Caco-2 (cell line): ENCODE results near the gene NOP10. TPM values are rescaled to one million over a fixed set of nuclear protein-coding genes. Genes with fewer than 3 reads are reported as not detected.

Experiments
- BruUV-seq: library from RNA; stranded (reverse); fragments of 400-500 nt; replicated peaks from 2 replicates; lab custom pipeline; 2021; lab: Mats Ljungman, UMichigan
- CTCF ChIA-PET: fragments of 300-600 bp; sonication (Branson Sonifier 250); formaldehyde crosslinking; loops from one replicate; lab custom pipeline; 2022; ENCODE audit warnings: antibody characterized with exemption; lab: Charles Lee
- POLR2A ChIA-PET: fragments of 300-600 bp; sonication (Branson Sonifier 250); formaldehyde crosslinking; loops from one replicate; lab custom pipeline; 2022; ENCODE audit warnings: antibody characterized with exemption; lab: Charles Lee
- DNase-seq, 2 experiments: peaks; one replicate each; pipeline versions ENCODE4 v3.0.0 to v3.0.0-alpha.2; 2020 to 2022
- H3K27me3 ChIP-seq: replicated peaks from 2 replicates; pipeline ENCODE4 v1.6.0; 2011; ENCODE audit warnings: low read length; ENCODE audit not compliant: control insufficient read depth, insufficient read depth
- H3K36me3 ChIP-seq: 2 replicates; pipeline ENCODE4 v1.5.1; 2011; ENCODE audit warnings: low read length; ENCODE audit not compliant: control insufficient read depth, insufficient read depth
- H3K4me1 ChIP-seq: fragments of 250-450 bp; sonication (Bioruptor Pico); 2 replicates; pipeline ENCODE4 v1.5.1; 2020; ENCODE audit warnings: mild to moderate bottlenecking
- H3K4me3 ChIP-seq: 2 replicates; pipeline ENCODE4 v1.5.1; 2011; ENCODE audit warnings: low read depth, mild to moderate bottlenecking, control low read depth, low read length
- H3K9me3 ChIP-seq: fragments of 250-450 bp; sonication (Bioruptor Pico); 2 replicates; pipeline ENCODE4 v1.5.1; 2020; ENCODE audit warnings: mild to moderate bottlenecking, moderate library complexity
- H3K27ac Mint-ChIP-seq: one replicate; pipeline ENCODE4 v1.8.0; 2022; ENCODE audit warnings: mixed read lengths; ENCODE audit not compliant: unreplicated experiment
- H3K27me3 Mint-ChIP-seq: one replicate; pipeline ENCODE4 v1.8.0; 2022; ENCODE audit warnings: mixed read lengths; ENCODE audit not compliant: insufficient read depth, unreplicated experiment
- H3K36me3 Mint-ChIP-seq: one replicate; pipeline ENCODE4 v1.8.0; 2022; ENCODE audit warnings: mild to moderate bottlenecking, mixed read lengths; ENCODE audit not compliant: insufficient read depth, unreplicated experiment
- H3K4me1 Mint-ChIP-seq: one replicate; pipeline ENCODE4 v1.8.0; 2022; ENCODE audit warnings: low read depth, mixed read lengths; ENCODE audit not compliant: unreplicated experiment
- H3K4me3 Mint-ChIP-seq: one replicate; pipeline ENCODE4 v1.8.0; 2022; ENCODE audit warnings: mild to moderate bottlenecking, moderate library complexity, mixed read lengths; ENCODE audit not compliant: unreplicated experiment
- H3K9me3 Mint-ChIP-seq: one replicate; pipeline ENCODE4 v1.8.0; 2022; ENCODE audit warnings: mixed read lengths; ENCODE audit not compliant: unreplicated experiment
- intact Hi-C: fragments of 100-400 bp; cut with micrococcal nuclease; formaldehyde crosslinking; loops from one replicate; pipeline ENCODE4 v1.10.0; 2022; ENCODE audit not compliant: unreplicated experiment
- microRNA-seq: library from miRNA; unstranded; fragments of <30 nt; microRNA quantifications from one replicate; pipeline ENCODE4 v1.2.0, GENCODE V29; 2022
- total RNA-seq: library from RNA; stranded (reverse); gene quantifications from 2 replicates; pipeline ENCODE4 v1.2.3, GENCODE V29; 2022
- TF ChIP-seq, protein P1 (sequence below), 2 experiments: fragments of 200-600 bp in 1 of 2; IDR thresholded peaks; 1 replicate in 1 of 2; 2 replicates in 1 of 2; pipeline versions ENCODE4 v1.5.1 to v1.8.0; 2011 to 2022; ENCODE audit warnings: antibody characterized with exemption in 1 of 2, control low read depth in 1 of 2, inconsistent platforms in 1 of 2, low read depth in 1 of 2, low read length in 1 of 2, mild to moderate bottlenecking in 1 of 2, moderate library complexity in 1 of 2; ENCODE audit not compliant: insufficient read depth in 1 of 2, severe bottlenecking in 1 of 2, unreplicated experiment in 1 of 2

NOP10 gene
- total RNA-seq, 1 experiment from 2014 or later = 171 TPM

DNA sequence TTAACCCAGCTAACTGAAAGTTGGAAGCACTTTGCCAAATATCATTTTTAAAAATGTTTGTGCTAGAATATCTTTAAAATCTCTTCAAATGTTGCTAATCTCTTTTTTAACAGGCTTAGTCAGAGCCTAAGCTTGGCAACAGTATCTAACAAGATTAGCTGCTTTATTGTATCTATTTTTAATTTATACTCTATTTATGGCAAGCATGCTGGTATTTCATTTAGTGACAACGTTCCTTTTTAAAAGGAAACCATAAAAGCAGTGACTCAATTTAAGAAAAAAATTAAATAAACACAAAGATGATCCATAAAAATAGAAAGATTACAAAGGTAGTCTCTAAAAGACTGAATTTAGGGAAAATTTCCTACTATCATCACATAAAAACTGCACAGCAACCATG, 45.9 kb downstream of the NOP10 start:
- POLR2A ChIA-PET = no interaction called here
- H3K27me3 ChIP-seq = no peaks in the 10 kb centered on the region
- no peaks in the 10 kb centered on the region for H3K9me3 Mint-ChIP-seq
- no peak overlapping the region for H3K27ac Mint-ChIP-seq
- H3K27me3 Mint-ChIP-seq = no peaks in the 10 kb centered on the region
- CTCF ChIA-PET = no interaction called here
- H3K36me3 ChIP-seq = no peaks in the 10 kb centered on the region
- no peaks in the 10 kb centered on the region for H3K4me1 Mint-ChIP-seq
- H3K9me3 ChIP-seq = no peaks in the 10 kb centered on the region
- intact Hi-C loops = no loop called here
- H3K36me3 Mint-ChIP-seq = no peaks in the 10 kb centered on the region
- TF ChIP-seq, protein P1, sequence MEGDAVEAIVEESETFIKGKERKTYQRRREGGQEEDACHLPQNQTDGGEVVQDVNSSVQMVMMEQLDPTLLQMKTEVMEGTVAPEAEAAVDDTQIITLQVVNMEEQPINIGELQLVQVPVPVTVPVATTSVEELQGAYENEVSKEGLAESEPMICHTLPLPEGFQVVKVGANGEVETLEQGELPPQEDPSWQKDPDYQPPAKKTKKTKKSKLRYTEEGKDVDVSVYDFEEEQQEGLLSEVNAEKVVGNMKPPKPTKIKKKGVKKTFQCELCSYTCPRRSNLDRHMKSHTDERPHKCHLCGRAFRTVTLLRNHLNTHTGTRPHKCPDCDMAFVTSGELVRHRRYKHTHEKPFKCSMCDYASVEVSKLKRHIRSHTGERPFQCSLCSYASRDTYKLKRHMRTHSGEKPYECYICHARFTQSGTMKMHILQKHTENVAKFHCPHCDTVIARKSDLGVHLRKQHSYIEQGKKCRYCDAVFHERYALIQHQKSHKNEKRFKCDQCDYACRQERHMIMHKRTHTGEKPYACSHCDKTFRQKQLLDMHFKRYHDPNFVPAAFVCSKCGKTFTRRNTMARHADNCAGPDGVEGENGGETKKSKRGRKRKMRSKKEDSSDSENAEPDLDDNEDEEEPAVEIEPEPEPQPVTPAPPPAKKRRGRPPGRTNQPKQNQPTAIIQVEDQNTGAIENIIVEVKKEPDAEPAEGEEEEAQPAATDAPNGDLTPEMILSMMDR (IDR thresholded peaks at IDR 0.05; ENCODE audit: insufficient read depth in 1 of 2, low read depth in 1 of 2, low read length in 1 of 2, severe bottlenecking in 1 of 2, unreplicated experiment in 1 of 2) = no peak
- no peak overlapping the region for H3K4me3 Mint-ChIP-seq
- H3K4me1 ChIP-seq = no peaks in the 10 kb centered on the region
- BruUV-seq = no TSS peak
- no peak for DNase-seq
- no peak overlapping the region for H3K4me3 ChIP-seq

DNA sequence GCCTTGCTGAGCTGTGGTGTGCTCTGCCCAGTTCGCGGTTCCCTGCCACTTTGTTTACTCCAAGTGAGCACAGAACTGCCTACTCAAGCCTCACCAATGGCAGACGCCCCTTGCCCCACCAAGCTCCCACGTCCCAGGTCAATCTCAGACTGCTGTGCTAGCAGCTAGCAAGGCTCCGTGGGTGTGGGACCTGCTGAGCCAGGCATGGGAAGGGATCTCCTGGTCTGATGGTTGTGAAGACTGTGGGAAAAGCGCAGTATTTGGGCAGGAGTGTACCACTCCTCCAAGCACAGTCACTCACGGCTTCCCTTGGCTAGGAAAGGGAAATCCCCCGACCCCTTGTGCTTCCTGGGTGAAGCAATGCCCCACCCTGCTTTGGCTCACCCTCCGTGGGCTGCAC, 50.3 kb downstream of the NOP10 start:
- no peaks in the 10 kb centered on the region for H3K36me3 Mint-ChIP-seq
- no peaks in the 10 kb centered on the region for H3K4me1 Mint-ChIP-seq
- H3K9me3 Mint-ChIP-seq = no peaks in the 10 kb centered on the region
- no TSS peak for BruUV-seq
- no peaks in the 10 kb centered on the region for H3K9me3 ChIP-seq
- H3K27me3 ChIP-seq = no peaks in the 10 kb centered on the region
- H3K27ac Mint-ChIP-seq = no peak overlapping the region
- ChIA-PET CTCF (interaction anchor here (0.6 kb wide), 1 partner anchor 175 kb away, joined by 3 read pairs; no protein-coding TSS in a partner anchor), POLR2A (no interaction called here)
- DNase-seq = no peak
- H3K4me1 ChIP-seq = no peaks in the 10 kb centered on the region
- TF ChIP-seq, protein P1 (IDR thresholded peaks at IDR 0.05; ENCODE audit: insufficient read depth in 1 of 2, low read depth in 1 of 2, low read length in 1 of 2, severe bottlenecking in 1 of 2, unreplicated experiment in 1 of 2) = no peak
- H3K4me3 Mint-ChIP-seq = no peak overlapping the region
- no peaks in the 10 kb centered on the region for H3K27me3 Mint-ChIP-seq
- no peak overlapping the region for H3K4me3 ChIP-seq
- intact Hi-C loops = no loop called here
- no peaks in the 10 kb centered on the region for H3K36me3 ChIP-seq

Small RNA genes within 50 kb of the gene (microRNA-seq; reads per million reads assigned to microRNA genes)
- gene MIR1233-1 = not detected

Other genes starting within 250 kb of the NOP10 start
- 70.2 and 74.2 TPM in 2 replicates for gene EMC7, start 241.3 kb downstream of the NOP10 start, total RNA-seq
- gene PGBD4, start 241.1 kb downstream of the NOP10 start, total RNA-seq = 1.5 and 1.7 TPM in 2 replicates
- gene KATNBL1, start 133.0 kb downstream of the NOP10 start, total RNA-seq = 22.6 and 25.9 TPM in 2 replicates
- gene EMC4, start 118.1 kb downstream of the NOP10 start, total RNA-seq = 96.7 and 98.5 TPM in 2 replicates
- 8.9 and 12.6 TPM in 2 replicates for gene SLC12A6, start 5.4 kb downstream of the NOP10 start, total RNA-seq
- gene NUTM1, start 179 bp upstream of the NOP10 start, total RNA-seq = not detected in 2 replicates
- gene LPCAT4, start 24.1 kb upstream of the NOP10 start, total RNA-seq = 35.3 and 37.9 TPM in 2 replicates
- 42.4 and 55.8 TPM in 2 replicates for gene GOLGA8A, start 94.7 kb upstream of the NOP10 start, total RNA-seq
- 52.3 and 68.2 TPM in 2 replicates for gene GOLGA8B, start 240.5 kb upstream of the NOP10 start, total RNA-seq